Measurements from ENCODE around the gene MRPL14. TPM values are rescaled to one million over a fixed set of nuclear protein-coding genes. Genes with fewer than 3 reads are reported as not detected.
A peak's percentile ranks its signal among the peaks of the same experiment; 100 is the strongest.

The MRPL14 gene
- total and polyA plus RNA-seq, 2 of the 8 experiments (the other 6 are each of a cell fraction or from before 2014, with no cell fraction given) = 82.0 to 97.1 TPM

- Histone ChIP-seq H2BK20ac (ENCODE audit: low read length) (no peak overlapping the region), H3K14ac (ENCODE audit: insufficient read length) (no peak overlapping the region), H2AK5ac (ENCODE audit: low read depth, low read length) (no peak overlapping the region), H3K23ac (ENCODE audit: insufficient read length) (no peak overlapping the region), H3K23me2 (ENCODE audit: low read depth, low read length) (no peaks in the 10 kb centered on the region; the same call in 1 of the 2 replicates), H3K4me3 (ENCODE audit: extremely low read depth in 1 of 4, insufficient read depth in 2 of 4, low read depth in 3 of 4, low read length in 4 of 4) (no peak overlapping the region), H2AFZ (ENCODE audit: low read length) (no peak overlapping the region), H3K9me3 (ENCODE audit: insufficient read depth in 2 of 2, low read depth in 1 of 2, low read length in 1 of 2) (no peaks in the 10 kb centered on the region), H3K18ac (ENCODE audit: extremely low read depth, low read length) (no peak overlapping the region), H3K4me1 (replicated peaks in 1 of 4; ENCODE audit: control insufficient read depth in 3 of 4, insufficient read depth in 4 of 4, low read length in 3 of 4) (no peaks in the 10 kb centered on the region), H4K20me1 (replicated peaks in 1 of 2; ENCODE audit: control insufficient read depth in 1 of 2, insufficient read depth in 2 of 2, low read length in 2 of 2) (peaks cover 5 to 27% of the 10 kb centered on the region in 2 experiments), H2BK12ac (ENCODE audit: low read depth, low read length) (no peak overlapping the region), H3K36me3 (ENCODE audit: control insufficient read depth in 2 of 4, insufficient read depth in 4 of 4, low read length in 3 of 4) (peaks cover 15 to 68% (median 32%) of the 10 kb centered on the region in 4 experiments), H2BK5ac (ENCODE audit: low read depth, low read length) (peak overlapping the region; percentile 66; the same call in 1 of the 2 replicates), H3K4ac (replicated peaks; ENCODE audit: insufficient read length, low read depth, low read length) (no peak overlapping the region), H3K79me2 (ENCODE audit: control insufficient read depth in 1 of 2, insufficient read depth in 2 of 2, low read length in 2 of 2) (peaks cover 3 to 24% of the 10 kb centered on the region in 2 experiments), H3K27me3 (replicated peaks in 1 of 4; ENCODE audit: control insufficient read depth in 3 of 4, extremely low read depth in 1 of 4, insufficient read depth in 3 of 4, low read length in 3 of 4) (no peaks in the 10 kb centered on the region), H4K8ac (ENCODE audit: extremely low read depth, insufficient read depth, low read length) (no peak overlapping the region), H3K79me1 (ENCODE audit: low read depth, low read length) (peaks cover 5% of the 10 kb centered on the region), H3K4me2 (ENCODE audit: insufficient read depth in 1 of 2, low read depth in 2 of 2, low read length in 2 of 2) (no peak overlapping the region), H2BK15ac (ENCODE audit: low read length) (no peak overlapping the region), H3K56ac (replicated peaks; ENCODE audit: insufficient read length, low read depth, low read length) (no peak overlapping the region), H4K91ac (replicated peaks; ENCODE audit: insufficient read length, low read length) (no peak overlapping the region), H3K9ac (replicated peaks in 1 of 4; ENCODE audit: extremely low read depth in 1 of 4, low read depth in 3 of 4, low read length in 3 of 4) (no peak overlapping the region; a peak in 1 of 7 replicates), H4K5ac (ENCODE audit: insufficient read length, low read depth, low read length) (no peak overlapping the region), H3K27ac (ENCODE audit: low read depth, low read length) (no peak overlapping the region), H2BK120ac (replicated peaks; ENCODE audit: low read depth, low read length) (no peak overlapping the region)
- ChIA-PET CTCF (ENCODE audit: partially characterized antibody) (interaction anchor here (0.7 to 22.5 kb wide), 13 partner anchors 9 to 174 kb away, joined by 3 to 255 read pairs (median 6); no protein-coding TSS in a partner anchor), POLR2A (ENCODE audit: partially characterized antibody) (interaction anchor here (0.9 to 3.1 kb wide), 12 partner anchors 9 to 232 kb away, joined by 3 to 15 read pairs (median 4); partner anchors contain the start of gene HSP90AB1)
- 96% methylated on average over 3 of the region's 3 CpGs; no CpG with 5 or more reads in 1 of the 2 experiments for WGBS, 2 experiments (ENCODE audit: extremely low coverage in 1 of 2, insufficient coverage in 1 of 2, insufficient read length in 1 of 2, insufficient replicate concordance in 2 of 2, low coverage in 1 of 2, low lambda C conversion rate in 2 of 2, missing lambda C conversion rate in 1 of 2)
- no peak for TF ChIP-seq NRF1 (IDR thresholded peaks at IDR 0.05; ENCODE audit: low read depth, low read length)
- TF ChIP-seq CBX5 (IDR thresholded peaks at IDR 0.05; ENCODE audit: low read depth, low read length) = no peak
- no peak for FAIRE-seq
- DNase-seq (ENCODE audit: low read depth in 1 of 2, low spot score in 2 of 2) = no peak
Observed at GRCh38 chr6:44110966-44111365, 16.3 kb downstream of the MRPL14 start.
